Measurements from ENCODE around the gene TLK2. TPM values are rescaled to one million over a fixed set of nuclear protein-coding genes. Genes with fewer than 3 reads are reported as not detected.
"Not testable (repeated sequence)": the region's sequence is repeated elsewhere in the genome, so short reads cannot be mapped to it uniquely, and the experiment has no call there.

The TLK2 gene
- total RNA-seq, 4 donors from 2014 or later, result 45.8 to 78.1 (median 54.1) TPM

GRCh38 chr17:62587554-62587953, 108.9 kb downstream of the TLK2 start:
- no peaks in the 10 kb centered on the region for H3K27me3 ChIP-seq
- no peak for TF ChIP-seq POLR2A (IDR thresholded peaks at IDR 0.05)
- no peak for TF ChIP-seq CTCF (IDR thresholded peaks at IDR 0.05)
- intact Hi-C loops (cut with DNase I), result no loop called here
- H3K9me3 ChIP-seq, result no peaks in the 10 kb centered on the region
- 43 to 70% methylated on average over 2 of the region's 2 CpGs for WGBS, 2 donors
- H3K4me1 ChIP-seq, result peaks cover 17 to 32% of the 10 kb centered on the region in 2 donors
- no peak overlapping the region for H3K4me3 ChIP-seq (replicated peaks in 1 of 3)
- DNase-seq, result peak; percentile 59 to 73
- peak overlapping the region in 1 of 3 donors; percentile 3 for H3K27ac ChIP-seq
- peaks cover 0 to 6% of the 10 kb centered on the region in 2 donors for H3K36me3 ChIP-seq

DNA sequence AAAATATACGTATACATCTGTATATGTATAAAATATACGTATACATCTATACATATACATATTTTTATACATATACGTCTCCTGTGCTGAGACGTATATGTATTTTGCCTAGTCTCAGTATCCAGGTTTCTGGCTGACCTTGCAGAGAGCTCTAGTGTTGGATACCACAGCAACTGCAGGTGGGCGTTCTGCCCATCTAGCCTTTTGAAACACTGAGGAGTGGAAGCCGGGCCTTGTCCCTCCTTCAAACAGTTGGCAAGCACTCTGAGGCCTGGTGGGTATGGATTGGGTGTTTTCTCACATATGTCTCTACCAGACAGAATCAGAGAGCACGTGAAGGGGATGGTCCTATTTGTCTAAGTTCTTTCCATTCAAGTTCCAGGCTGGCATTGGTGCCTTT, 109.5 kb downstream of the TLK2 start:
- Histone ChIP-seq H3K4me3 (replicated peaks in 1 of 3) (no peak overlapping the region), H3K9me3 (no peaks in the 10 kb centered on the region), H3K4me1 (peaks cover 17 to 32% of the 10 kb centered on the region in 2 donors), H3K27ac (no peak overlapping the region), H3K27me3 (no peaks in the 10 kb centered on the region), H3K36me3 (peaks cover 0 to 4% of the 10 kb centered on the region in 2 donors)
- intact Hi-C loops (cut with DNase I), result no loop called here
- 85 to 86% methylated on average over 7 of the region's 7 CpGs for WGBS, 2 donors
- no peak for TF ChIP-seq POLR2A (IDR thresholded peaks at IDR 0.05)
- no peak for TF ChIP-seq CTCF (IDR thresholded peaks at IDR 0.05)
- DNase-seq, result peak; percentile 43 to 44

DNA sequence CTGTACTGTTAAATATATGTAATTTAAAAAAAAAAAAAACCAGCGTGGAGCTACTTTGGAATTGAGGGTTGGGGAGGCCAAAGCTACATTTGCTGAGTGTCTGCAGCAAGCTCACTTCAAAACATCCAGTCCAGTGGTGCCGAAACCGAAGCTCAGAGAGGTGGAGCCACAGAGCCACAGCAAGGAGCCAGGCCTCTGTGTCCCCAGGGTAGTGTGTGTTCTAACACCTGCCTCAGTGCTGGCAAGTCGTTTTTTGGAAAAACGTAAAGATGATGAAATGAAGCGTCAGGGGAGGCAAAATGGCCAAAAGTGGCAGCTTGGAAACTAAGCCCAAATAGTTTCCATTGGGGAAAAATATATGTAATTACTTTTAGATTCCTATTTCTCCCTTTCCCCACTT, 112.7 kb downstream of the TLK2 start:
- no peak for DNase-seq
- H3K27ac ChIP-seq, result no peak overlapping the region
- intact Hi-C loops (cut with DNase I), result no loop called here
- 77 to 86% methylated on average over 6 of the region's 6 CpGs for WGBS, 2 donors
- H3K27me3 ChIP-seq, result no peaks in the 10 kb centered on the region
- peaks cover 4 to 5% of the 10 kb centered on the region in 2 donors for H3K36me3 ChIP-seq
- H3K4me1 ChIP-seq, result peaks cover 17 to 20% of the 10 kb centered on the region in 2 donors
- TF ChIP-seq CTCF (IDR thresholded peaks at IDR 0.05) (no peak), POLR2A (IDR thresholded peaks at IDR 0.05) (no peak)
- H3K4me3 ChIP-seq (replicated peaks in 1 of 3), result no peak overlapping the region
- H3K9me3 ChIP-seq, result no peaks in the 10 kb centered on the region

DNA sequence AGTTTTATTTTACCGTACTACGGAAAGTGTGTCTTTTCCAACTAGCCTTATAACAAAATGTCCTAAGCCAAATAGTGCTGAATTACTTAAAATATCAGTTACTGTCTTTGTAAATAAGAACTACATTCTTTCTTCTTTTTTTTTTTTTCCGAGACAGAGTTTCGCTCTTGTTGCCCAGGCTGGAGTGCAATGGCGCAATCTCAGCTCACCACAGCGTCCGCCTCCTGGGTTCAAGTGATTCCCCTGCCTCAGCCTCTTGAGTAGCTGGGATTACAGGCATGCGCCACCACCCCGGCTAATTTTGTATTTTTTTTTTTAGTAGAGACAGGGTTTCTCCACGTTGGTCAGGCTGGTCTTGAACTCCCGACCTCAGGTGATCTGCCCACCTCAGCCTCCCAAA, 113.2 kb downstream of the TLK2 start:
- not testable (repeated sequence) for H3K36me3 ChIP-seq

GRCh38 chr17:62592341-62593099, 113.9 kb downstream of the TLK2 start:
- Histone ChIP-seq H3K27ac (no peak overlapping the region), H3K4me3 (replicated peaks in 1 of 3) (no peak overlapping the region), H3K4me1 (peaks cover 8% of the 10 kb centered on the region in 2 donors), H3K36me3 (peaks cover 8 to 16% of the 10 kb centered on the region in 2 donors), H3K9me3 (no peaks in the 10 kb centered on the region), H3K27me3 (no peaks in the 10 kb centered on the region)
- intact Hi-C loops (cut with DNase I), result no loop called here
- no peak for TF ChIP-seq CTCF (IDR thresholded peaks at IDR 0.05)
- no peak for TF ChIP-seq POLR2A (IDR thresholded peaks at IDR 0.05)
- no peak for DNase-seq
- 92 to 95% methylated on average over 6 to 9 of the region's 9 CpGs for WGBS, 2 donors

More for the DNA sequence above, 113.2 kb downstream of the TLK2 start:
- H3K27ac ChIP-seq; H3K4me3 ChIP-seq (replicated peaks in 1 of 3); H3K9me3 ChIP-seq; intact Hi-C loops (cut with DNase I); DNase-seq; H3K27me3 ChIP-seq: not testable (repeated sequence)
- H3K4me1 ChIP-seq, result peaks cover 14 to 15% of the 10 kb centered on the region in 2 donors
- 88 to 90% methylated on average over 11 of the region's 11 CpGs for WGBS, 2 donors

Data from thyroid gland (tissue), 4 donors.